ENCODE results near the gene RBFOX2.

The RBFOX2 gene

GRCh38 chr22:35960854-35961253 is 67.8 kb downstream of the RBFOX2 start:
- no peak overlapping the region for H3K4me3 ChIP-seq (ENCODE audit: low read depth, low read length)
- no peak for DNase-seq
- H3K27me3 ChIP-seq (ENCODE audit: insufficient read depth, low read depth, severe bottlenecking), result no peaks in the 10 kb centered on the region
- H3K36me3 ChIP-seq, result no peaks in the 10 kb centered on the region
- H3K9me3 ChIP-seq (ENCODE audit: severe bottlenecking), result no peaks in the 10 kb centered on the region
- no peak overlapping the region for H3K27ac ChIP-seq
- TF ChIP-seq, protein P1, sequence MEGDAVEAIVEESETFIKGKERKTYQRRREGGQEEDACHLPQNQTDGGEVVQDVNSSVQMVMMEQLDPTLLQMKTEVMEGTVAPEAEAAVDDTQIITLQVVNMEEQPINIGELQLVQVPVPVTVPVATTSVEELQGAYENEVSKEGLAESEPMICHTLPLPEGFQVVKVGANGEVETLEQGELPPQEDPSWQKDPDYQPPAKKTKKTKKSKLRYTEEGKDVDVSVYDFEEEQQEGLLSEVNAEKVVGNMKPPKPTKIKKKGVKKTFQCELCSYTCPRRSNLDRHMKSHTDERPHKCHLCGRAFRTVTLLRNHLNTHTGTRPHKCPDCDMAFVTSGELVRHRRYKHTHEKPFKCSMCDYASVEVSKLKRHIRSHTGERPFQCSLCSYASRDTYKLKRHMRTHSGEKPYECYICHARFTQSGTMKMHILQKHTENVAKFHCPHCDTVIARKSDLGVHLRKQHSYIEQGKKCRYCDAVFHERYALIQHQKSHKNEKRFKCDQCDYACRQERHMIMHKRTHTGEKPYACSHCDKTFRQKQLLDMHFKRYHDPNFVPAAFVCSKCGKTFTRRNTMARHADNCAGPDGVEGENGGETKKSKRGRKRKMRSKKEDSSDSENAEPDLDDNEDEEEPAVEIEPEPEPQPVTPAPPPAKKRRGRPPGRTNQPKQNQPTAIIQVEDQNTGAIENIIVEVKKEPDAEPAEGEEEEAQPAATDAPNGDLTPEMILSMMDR (IDR thresholded peaks at IDR 0.05; ENCODE audit: low read depth, low read length), result no peak

- Histone ChIP-seq H3K27ac (no peak overlapping the region), H3K9me3 (ENCODE audit: severe bottlenecking) (no peaks in the 10 kb centered on the region), H3K27me3 (ENCODE audit: insufficient read depth, low read depth, severe bottlenecking) (no peaks in the 10 kb centered on the region), H3K4me3 (ENCODE audit: low read depth, low read length) (no peak overlapping the region), H3K36me3 (no peaks in the 10 kb centered on the region)
- DNase-seq, result no peak
- TF ChIP-seq, protein P1 (IDR thresholded peaks at IDR 0.05; ENCODE audit: low read depth, low read length), result no peak
Measured at GRCh38 chr22:35959121-35959800, 69.4 kb downstream of the RBFOX2 start.

DNA sequence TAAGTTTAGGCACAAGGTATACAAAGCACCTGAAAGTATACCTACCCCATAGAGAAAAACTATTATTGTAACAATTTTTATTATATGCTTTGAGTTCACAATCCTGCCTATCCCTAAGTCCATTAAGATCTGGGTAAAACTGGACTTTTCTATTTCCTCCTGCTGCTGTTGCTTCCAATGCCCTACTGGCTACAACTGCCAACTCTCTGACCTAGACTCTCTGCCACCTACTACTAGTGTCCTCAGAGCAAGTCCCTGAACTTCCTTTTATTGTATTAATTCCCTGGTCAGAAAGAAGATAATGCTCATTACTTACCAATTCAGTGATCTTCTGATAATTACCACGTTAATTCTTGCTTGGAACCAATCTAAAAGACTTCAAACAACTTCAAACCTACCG is 70.3 kb downstream of the RBFOX2 start:
- DNase-seq, result no peak
- Histone ChIP-seq H3K36me3 (no peaks in the 10 kb centered on the region), H3K4me3 (ENCODE audit: low read depth, low read length) (no peak overlapping the region), H3K27me3 (ENCODE audit: insufficient read depth, low read depth, severe bottlenecking) (no peaks in the 10 kb centered on the region), H3K27ac (no peak overlapping the region), H3K9me3 (ENCODE audit: severe bottlenecking) (no peaks in the 10 kb centered on the region)
- TF ChIP-seq, protein P1 (IDR thresholded peaks at IDR 0.05; ENCODE audit: low read depth, low read length), result no peak

DNA sequence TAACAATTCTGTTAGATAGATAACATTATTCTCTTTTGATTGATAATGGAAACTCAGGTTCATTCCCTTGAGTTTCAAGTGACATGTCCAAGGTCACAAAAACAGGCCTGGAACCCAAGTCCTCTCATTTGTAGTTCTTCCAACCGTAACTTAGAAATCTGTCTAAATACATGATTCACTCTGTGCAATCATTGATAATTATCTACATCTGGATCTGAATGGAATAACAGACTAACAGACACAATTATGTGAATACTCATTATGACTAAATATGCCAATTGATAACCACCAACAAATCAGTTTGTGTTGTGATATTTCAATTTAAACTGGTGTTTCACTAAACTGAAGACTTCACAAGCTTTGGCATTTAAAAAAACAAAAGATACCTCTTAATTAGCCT is 71.0 kb downstream of the RBFOX2 start:
- no peaks in the 10 kb centered on the region for H3K36me3 ChIP-seq
- no peaks in the 10 kb centered on the region for H3K9me3 ChIP-seq (ENCODE audit: severe bottlenecking)
- H3K27me3 ChIP-seq (ENCODE audit: insufficient read depth, low read depth, severe bottlenecking), result no peaks in the 10 kb centered on the region
- no peak overlapping the region for H3K4me3 ChIP-seq (ENCODE audit: low read depth, low read length)
- H3K27ac ChIP-seq, result no peak overlapping the region
- TF ChIP-seq, protein P1 (IDR thresholded peaks at IDR 0.05; ENCODE audit: low read depth, low read length), result no peak
- no peak for DNase-seq

DNA sequence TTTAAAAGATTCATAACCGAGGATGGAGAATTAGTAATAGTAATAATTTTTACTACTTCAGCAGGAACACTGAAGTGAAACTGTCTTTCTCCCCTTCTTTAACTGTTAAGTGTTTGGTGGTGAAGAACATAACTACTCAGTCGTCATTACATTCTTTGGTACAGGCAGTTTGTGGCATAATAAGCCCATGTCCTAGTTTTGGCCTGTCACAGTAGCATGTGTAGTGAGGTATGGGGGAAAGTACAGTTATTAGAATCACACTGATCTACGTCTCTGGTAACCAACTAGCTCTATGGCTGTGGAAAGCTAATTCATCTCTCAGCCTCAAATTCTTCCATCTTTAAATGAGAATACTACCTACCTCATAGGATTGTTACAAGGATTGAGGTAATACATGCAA is 71.8 kb downstream of the RBFOX2 start:
- DNase-seq, result no peak
- H3K9me3 ChIP-seq (ENCODE audit: severe bottlenecking), result no peaks in the 10 kb centered on the region
- no peaks in the 10 kb centered on the region for H3K27me3 ChIP-seq (ENCODE audit: insufficient read depth, low read depth, severe bottlenecking)
- H3K4me3 ChIP-seq (ENCODE audit: low read depth, low read length), result no peak overlapping the region
- H3K27ac ChIP-seq, result no peak overlapping the region
- TF ChIP-seq, protein P1 (IDR thresholded peaks at IDR 0.05; ENCODE audit: low read depth, low read length), result no peak
- H3K36me3 ChIP-seq, result no peaks in the 10 kb centered on the region

GRCh38 chr22:35955546-35955945 is 73.1 kb downstream of the RBFOX2 start:
- TF ChIP-seq, protein P1 (IDR thresholded peaks at IDR 0.05; ENCODE audit: low read depth, low read length), result no peak
- H3K27me3 ChIP-seq (ENCODE audit: insufficient read depth, low read depth, severe bottlenecking), result no peaks in the 10 kb centered on the region
- H3K27ac ChIP-seq, result no peak overlapping the region
- DNase-seq, result no peak
- no peak overlapping the region for H3K4me3 ChIP-seq (ENCODE audit: low read depth, low read length)
- no peaks in the 10 kb centered on the region for H3K36me3 ChIP-seq
- no peaks in the 10 kb centered on the region for H3K9me3 ChIP-seq (ENCODE audit: severe bottlenecking)
